RPMI7951 (cell line): ENCODE measurements around the gene INPP4A. TPM values are rescaled to one million over a fixed set of nuclear protein-coding genes. Genes with fewer than 3 reads are reported as not detected.

Experiments
- DNase-seq: peaks from one replicate; pipeline ENCODE4 v3.0.0-alpha.2; 2012; ENCODE audit warnings: low read depth
- total RNA-seq: library from RNA; depleted of rRNA; stranded (reverse); fragments of >200 nt; shearing (Covaris generic); gene quantifications from 2 replicates; pipeline ENCODE4 v1.2.3, GENCODE V29; 2014

INPP4A gene
- total RNA-seq, 1 experiment from 2014 or later, result 9.9 TPM

- DNase-seq, result no peak
Measured at GRCh38 chr2:98496750-98497493, 52.3 kb downstream of the INPP4A start.

GRCh38 chr2:98498703-98499440 is 54.2 kb downstream of the INPP4A start:
- peak; percentile 15 for DNase-seq

GRCh38 chr2:98500561-98500960 is 55.9 kb downstream of the INPP4A start:
- DNase-seq, result no peak

- DNase-seq, result no peak
Measured at GRCh38 chr2:98501223-98501622, 56.6 kb downstream of the INPP4A start.

GRCh38 chr2:98501876-98502275 is 57.2 kb downstream of the INPP4A start:
- DNase-seq, result no peak

- peak; percentile 67 for DNase-seq
Measured at GRCh38 chr2:98502556-98503335, 58.1 kb downstream of the INPP4A start.

GRCh38 chr2:98503481-98504105 is 58.9 kb downstream of the INPP4A start:
- DNase-seq, result no peak

DNA sequence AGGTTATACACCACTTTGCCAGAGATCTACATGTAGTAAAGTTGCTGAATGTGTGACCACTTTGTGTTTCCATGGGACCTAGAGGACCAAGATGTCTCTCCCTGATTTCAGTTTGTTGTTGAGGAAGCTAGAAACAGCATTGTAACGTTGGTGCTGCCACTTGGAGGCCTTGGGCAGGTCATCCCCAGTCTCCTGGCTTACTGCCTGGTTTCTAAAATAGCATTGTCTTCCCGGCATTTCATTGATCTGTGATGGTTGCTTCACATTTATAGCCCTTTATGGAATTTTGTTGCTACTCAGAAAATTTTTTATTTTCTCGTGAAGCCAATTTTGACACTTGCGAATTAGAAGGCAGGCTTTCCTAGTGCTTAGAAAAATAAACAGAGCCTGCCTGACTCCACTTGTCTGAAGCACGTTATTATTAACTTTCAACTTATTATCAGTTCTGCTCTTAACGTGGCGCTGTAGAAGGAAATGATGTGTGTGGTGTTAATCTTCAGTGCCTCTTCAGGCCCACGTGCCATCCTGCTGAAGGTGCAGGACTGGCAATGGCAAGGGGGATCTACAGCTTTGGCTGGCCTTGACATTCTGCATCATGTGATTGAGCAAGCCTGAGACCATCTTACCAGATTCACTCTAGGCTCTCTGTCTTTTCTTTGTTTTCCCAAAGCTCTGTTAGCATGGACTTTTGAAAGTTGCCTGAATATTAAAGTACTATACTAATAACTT is 59.9 kb downstream of the INPP4A start:
- DNase-seq, result no peak

GRCh38 chr2:98505311-98505808 is 60.7 kb downstream of the INPP4A start:
- DNase-seq, result no peak

DNA sequence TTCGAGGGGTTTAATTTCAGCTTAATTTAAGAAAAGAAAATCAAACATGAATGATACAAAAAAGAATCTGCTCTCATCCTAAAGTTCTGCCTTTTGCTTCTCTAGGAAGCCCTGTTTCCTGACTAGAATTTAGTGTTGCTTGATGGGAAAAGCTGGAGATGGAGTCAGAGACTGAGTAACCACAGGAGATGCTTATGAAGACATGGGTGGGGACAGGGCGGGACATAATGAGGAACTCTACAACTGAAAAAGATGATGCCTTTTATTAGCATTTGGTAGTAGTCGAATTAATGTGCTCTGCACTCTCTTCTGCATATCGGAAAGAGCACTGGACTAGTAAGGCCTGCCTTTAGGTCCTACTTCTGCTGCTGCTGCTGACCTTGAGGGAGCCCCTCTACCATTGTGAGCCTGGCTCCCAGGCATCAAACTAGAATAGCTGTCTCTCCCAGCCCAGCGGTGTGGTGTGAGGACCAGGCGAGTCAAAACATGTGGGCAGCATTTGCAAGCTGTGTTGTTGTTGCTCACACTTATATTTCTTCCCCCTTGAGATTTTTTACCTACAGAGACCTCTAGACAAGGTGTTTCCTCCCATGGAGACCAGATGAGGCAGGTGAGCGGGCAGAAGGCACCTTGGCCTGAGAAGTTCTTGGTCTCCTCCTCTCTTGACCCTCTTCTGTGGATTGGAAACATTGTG is 61.5 kb downstream of the INPP4A start:
- no peak for DNase-seq

- no peak for DNase-seq
Measured at GRCh38 chr2:98506881-98507280, 62.2 kb downstream of the INPP4A start.

GRCh38 chr2:98507461-98507860 is 62.8 kb downstream of the INPP4A start:
- no peak for DNase-seq

DNA sequence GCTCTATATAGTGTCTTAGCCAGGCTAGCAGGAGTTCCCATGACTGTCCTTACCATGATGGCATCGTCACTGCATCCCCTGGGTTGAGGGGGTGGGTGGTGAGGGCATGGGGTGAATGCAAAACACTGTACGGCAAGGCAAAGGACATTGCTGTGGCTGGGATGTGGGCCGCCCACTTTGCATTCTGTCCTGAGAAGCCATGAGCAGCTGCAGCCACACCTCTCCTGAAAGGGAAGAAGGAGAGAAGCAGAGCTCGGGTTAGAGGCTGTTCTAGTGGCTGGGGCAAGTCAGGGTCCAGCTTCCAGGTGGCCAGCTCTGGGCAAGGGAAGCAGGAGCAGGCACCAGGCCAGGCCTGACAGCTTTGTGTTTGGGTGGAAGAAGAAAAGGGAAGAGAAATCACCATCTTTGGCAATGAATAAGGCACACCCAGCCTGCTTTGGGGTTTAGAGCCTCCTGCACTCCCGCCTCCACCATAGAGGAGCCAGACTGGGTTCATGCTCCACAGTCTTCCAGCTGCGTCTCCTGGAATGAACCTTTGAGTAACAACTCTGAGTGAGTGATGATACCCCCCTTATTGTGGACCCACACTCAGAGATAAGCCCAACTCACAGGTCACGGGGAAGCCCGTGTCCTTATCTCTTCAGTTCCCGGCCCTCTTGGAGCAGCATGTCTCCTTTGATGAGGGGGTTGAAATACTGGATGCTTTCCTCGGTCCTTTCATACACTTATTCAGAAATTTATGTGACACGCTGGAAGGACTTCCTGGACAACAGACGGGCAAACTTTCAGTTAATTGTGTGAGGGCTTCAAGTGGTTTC is 63.4 kb downstream of the INPP4A start:
- no peak for DNase-seq

DNA sequence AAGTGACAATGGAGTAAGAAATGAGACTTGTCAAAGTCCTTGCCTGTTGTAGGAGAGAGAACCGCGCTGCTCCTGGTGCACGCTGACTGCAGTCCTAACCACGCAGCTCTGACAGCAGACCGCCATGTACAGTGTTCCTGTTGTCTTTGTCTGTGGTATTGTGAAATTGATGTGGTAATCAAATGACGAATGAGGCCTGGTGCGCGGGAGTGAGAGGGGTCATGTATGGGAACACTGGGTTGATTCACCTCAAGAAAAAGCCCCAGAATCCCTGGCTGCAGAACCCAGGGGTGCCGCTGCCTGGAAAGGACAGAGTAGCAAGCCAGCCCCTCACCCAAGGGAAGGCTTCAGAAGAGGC is 64.0 kb downstream of the INPP4A start:
- DNase-seq, result peak; percentile 35

GRCh38 chr2:98509542-98510321 is 65.1 kb downstream of the INPP4A start:
- no peak for DNase-seq

DNA sequence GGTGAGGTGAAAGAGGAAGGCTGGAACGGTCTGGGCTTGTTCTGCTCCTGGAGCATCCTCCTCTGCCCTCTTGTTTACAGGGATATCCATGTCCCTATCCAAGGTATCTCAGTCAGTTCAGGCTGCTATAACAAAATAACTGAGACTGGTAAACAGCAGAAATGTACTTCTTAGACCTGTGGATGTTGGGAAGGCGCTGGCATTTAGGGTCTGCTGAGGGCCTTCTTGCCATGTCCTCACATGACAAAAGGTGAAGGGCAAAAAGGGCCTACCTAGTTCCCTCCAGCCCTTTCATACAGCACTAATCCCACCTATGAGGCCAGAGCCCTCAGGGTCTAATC is 65.6 kb downstream of the INPP4A start:
- DNase-seq, result no peak

- no peak for DNase-seq
Measured at GRCh38 chr2:98511981-98512380, 67.3 kb downstream of the INPP4A start.

DNA sequence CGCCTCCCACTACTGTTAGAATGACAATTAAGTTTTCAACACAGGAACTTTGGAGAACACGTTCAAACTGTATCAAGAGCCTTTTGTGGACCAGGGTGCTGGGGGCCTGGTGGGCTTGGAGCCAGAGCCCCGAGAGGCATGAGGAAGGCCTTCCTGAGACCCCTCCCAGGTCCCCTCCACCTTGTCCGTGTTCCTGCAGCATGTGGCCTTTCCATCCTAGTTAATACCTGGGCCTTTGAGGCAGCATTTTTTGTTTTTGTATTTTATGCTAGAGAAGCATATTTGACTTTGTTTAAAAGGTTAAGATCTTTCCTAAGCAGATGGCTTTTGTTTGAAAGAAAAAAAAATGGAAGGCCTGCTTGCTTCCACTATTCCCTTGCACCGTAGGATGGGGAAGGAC is 68.0 kb downstream of the INPP4A start:
- no peak for DNase-seq

GRCh38 chr2:98514096-98514639 is 69.5 kb downstream of the INPP4A start:
- no peak for DNase-seq
